Measurements from ENCODE around the gene CNDP2. TPM values are rescaled to one million over a fixed set of nuclear protein-coding genes. Genes with fewer than 3 reads are reported as not detected.

Gene CNDP2
- total RNA-seq = 10 to 100 TPM; 37.5 to 48.9 (median 48.0) TPM

- peak in 1 of 2 donors; percentile 45 for TF ChIP-seq POLR2A (IDR thresholded peaks at IDR 0.05)
- TF ChIP-seq, protein P1, sequence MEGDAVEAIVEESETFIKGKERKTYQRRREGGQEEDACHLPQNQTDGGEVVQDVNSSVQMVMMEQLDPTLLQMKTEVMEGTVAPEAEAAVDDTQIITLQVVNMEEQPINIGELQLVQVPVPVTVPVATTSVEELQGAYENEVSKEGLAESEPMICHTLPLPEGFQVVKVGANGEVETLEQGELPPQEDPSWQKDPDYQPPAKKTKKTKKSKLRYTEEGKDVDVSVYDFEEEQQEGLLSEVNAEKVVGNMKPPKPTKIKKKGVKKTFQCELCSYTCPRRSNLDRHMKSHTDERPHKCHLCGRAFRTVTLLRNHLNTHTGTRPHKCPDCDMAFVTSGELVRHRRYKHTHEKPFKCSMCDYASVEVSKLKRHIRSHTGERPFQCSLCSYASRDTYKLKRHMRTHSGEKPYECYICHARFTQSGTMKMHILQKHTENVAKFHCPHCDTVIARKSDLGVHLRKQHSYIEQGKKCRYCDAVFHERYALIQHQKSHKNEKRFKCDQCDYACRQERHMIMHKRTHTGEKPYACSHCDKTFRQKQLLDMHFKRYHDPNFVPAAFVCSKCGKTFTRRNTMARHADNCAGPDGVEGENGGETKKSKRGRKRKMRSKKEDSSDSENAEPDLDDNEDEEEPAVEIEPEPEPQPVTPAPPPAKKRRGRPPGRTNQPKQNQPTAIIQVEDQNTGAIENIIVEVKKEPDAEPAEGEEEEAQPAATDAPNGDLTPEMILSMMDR (IDR thresholded peaks at IDR 0.05) = no peak
- TF ChIP-seq EP300 (IDR thresholded peaks at IDR 0.05) = no peak
- TF ChIP-seq POLR2AphosphoS5 (IDR thresholded peaks at IDR 0.05) = peak; percentile 70
- Histone ChIP-seq H3K27me3 (no peaks in the 10 kb centered on the region), H3K36me3 (peaks cover 0 to 5% of the 10 kb centered on the region in 2 donors), H3K4me1 (peaks cover 0 to 33% (median 10%) of the 10 kb centered on the region in 3 donors), H3K27ac (peak within 1 kb of the TSS; percentile 49 to 92 (median 90)), H3K4me3 (peak within 1 kb of the TSS; percentile 58 to 95), H3K9me3 (peaks cover 0 to 9% (median 0%) of the 10 kb centered on the region in 3 donors)
- peak; percentile 94 for ATAC-seq
- WGBS, 2 donors (ENCODE audit: low coverage in 1 of 2) = 0 to 1% methylated on average over 11 to 13 of the region's 71 CpGs
These were observed at the start of gene CNDP2 for GRCh38 chr18:74495581-74496507. CNDP2 (plus strand) TSS chr18:74496363; CDS start chr18:74499974, 3,611 bp downstream.

- WGBS, 2 donors (ENCODE audit: low coverage in 1 of 2) = no CpG with 5 or more reads among the region's 38 CpGs
- Histone ChIP-seq H3K27ac (no peak overlapping the region), H3K27me3 (peaks cover 41% of the 10 kb centered on the region), H3K36me3 (no peaks in the 10 kb centered on the region), H3K9me3 (no peaks in the 10 kb centered on the region), H3K4me3 (no peak overlapping the region), H3K4me1 (no peaks in the 10 kb centered on the region)
- TF ChIP-seq EP300 (IDR thresholded peaks at IDR 0.05) = no peak
- no peak for ATAC-seq
These were observed 49.3 kb upstream of the CNDP2 start for GRCh38 chr18:74446631-74447403.

DNA sequence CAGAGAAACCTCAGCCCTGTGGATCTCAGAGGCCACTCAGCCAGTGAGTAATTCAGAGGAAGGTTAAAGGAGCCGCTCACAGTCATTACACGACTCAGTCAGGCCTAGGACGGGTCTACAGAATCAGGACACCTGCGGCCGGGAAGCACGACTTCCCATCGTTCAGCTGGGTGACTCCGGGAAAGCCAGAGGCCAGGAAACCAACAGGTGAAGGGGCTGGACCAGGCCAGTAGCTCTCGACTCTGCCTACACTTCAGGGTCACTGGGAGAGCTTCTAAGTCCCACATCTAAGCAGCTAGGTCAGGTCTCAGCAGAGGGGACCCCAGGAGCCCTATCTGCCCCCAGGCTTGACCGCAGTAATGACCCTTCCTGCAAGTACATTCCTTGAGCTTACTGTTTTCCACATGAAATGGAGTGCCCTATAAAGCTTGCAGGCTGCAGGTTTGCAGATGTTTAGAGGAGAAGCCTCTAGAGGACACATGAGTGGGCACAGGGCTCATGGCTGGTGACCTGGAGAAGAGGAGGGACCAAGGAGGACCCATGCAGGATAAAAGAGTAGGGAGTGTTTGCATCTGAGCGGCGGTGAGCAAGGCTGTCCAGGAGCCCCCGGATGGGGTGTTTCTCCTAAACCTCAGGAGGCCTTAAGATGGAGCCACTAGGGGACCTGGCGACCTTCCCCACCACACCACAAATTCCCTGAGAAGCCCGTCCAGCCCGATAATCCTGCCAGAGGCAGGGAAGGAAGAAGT lies 48.6 kb upstream of the CNDP2 start:
- Histone ChIP-seq H3K27me3 (peaks cover 41% of the 10 kb centered on the region), H3K27ac (no peak overlapping the region), H3K9me3 (no peaks in the 10 kb centered on the region), H3K4me3 (no peak overlapping the region), H3K36me3 (no peaks in the 10 kb centered on the region), H3K4me1 (no peaks in the 10 kb centered on the region)
- TF ChIP-seq, protein P1 (IDR thresholded peaks at IDR 0.05) = no peak
- TF ChIP-seq EP300 (IDR thresholded peaks at IDR 0.05) (no peak), POLR2A (IDR thresholded peaks at IDR 0.05) (no peak)
- no peak for ATAC-seq
- WGBS, 2 donors (ENCODE audit: low coverage in 1 of 2) = 86% methylated on average over 3 of the region's 16 CpGs; no CpG with 5 or more reads in 1 of the 2 donors

GRCh38 chr18:74450626-74451025 lies 45.5 kb upstream of the CNDP2 start:
- H3K27me3 ChIP-seq = peaks cover 61% of the 10 kb centered on the region
- no peak overlapping the region for H3K27ac ChIP-seq
- peak; percentile 34 for ATAC-seq
- no peaks in the 10 kb centered on the region for H3K4me1 ChIP-seq
- no peak overlapping the region for H3K4me3 ChIP-seq
- no peaks in the 10 kb centered on the region for H3K9me3 ChIP-seq
- 71% methylated on average over 1 of the region's 7 CpGs; no CpG with 5 or more reads in 1 of the 2 donors for whole genome bisulfite sequencing, 2 donors (ENCODE audit: low coverage in 1 of 2)
- H3K36me3 ChIP-seq = no peaks in the 10 kb centered on the region
- TF ChIP-seq POLR2A (IDR thresholded peaks at IDR 0.05) = no peak
- TF ChIP-seq EP300 (IDR thresholded peaks at IDR 0.05) = no peak
- TF ChIP-seq, protein P1 (IDR thresholded peaks at IDR 0.05) = no peak
- TF ChIP-seq POLR2AphosphoS5 (IDR thresholded peaks at IDR 0.05) = no peak

DNA sequence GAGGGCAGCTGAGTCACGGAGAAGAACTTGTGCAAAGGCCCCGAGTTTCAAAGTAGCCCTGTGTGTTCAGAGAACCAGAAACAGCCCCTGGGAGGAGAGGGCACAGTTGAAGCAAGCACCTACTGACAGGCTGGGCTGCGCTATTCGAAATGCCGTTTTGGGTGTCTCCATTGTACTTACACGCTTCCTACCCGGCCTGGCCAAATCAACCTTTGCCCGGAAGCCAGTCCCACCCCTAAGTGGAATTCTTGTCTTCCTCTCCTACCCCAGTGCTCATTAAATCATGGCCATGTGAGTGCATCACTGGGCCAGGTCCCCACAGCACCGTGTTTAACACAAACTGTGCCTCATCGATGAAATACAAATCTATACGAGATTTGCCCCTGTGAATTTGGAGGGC lies 45.0 kb upstream of the CNDP2 start:
- peaks cover 63% of the 10 kb centered on the region for H3K27me3 ChIP-seq
- H3K4me1 ChIP-seq = peaks cover 0 to 3% (median 2%) of the 10 kb centered on the region in 3 donors
- no peak overlapping the region for H3K27ac ChIP-seq
- ATAC-seq = no peak
- no peaks in the 10 kb centered on the region for H3K36me3 ChIP-seq
- TF ChIP-seq, protein P1 (IDR thresholded peaks at IDR 0.05) = no peak
- no peak for TF ChIP-seq POLR2A (IDR thresholded peaks at IDR 0.05)
- no peak for TF ChIP-seq EP300 (IDR thresholded peaks at IDR 0.05)
- TF ChIP-seq POLR2AphosphoS5 (IDR thresholded peaks at IDR 0.05) = no peak
- H3K9me3 ChIP-seq = no peaks in the 10 kb centered on the region
- no peak overlapping the region for H3K4me3 ChIP-seq
- WGBS, 2 donors (ENCODE audit: low coverage in 1 of 2) = 85 to 93% methylated on average over 8 to 9 of the region's 11 CpGs
